Endothelial cell of umbilical vein (primary cell): Measurements from ENCODE around the gene RASGRF1. TPM values are rescaled to one million over a fixed set of nuclear protein-coding genes. Genes with fewer than 3 reads are reported as not detected.

ENCODE experiments used
- BruUV-seq: library from RNA; stranded (reverse); fragments of 400-500 nt; replicated peaks from 2 replicates; lab custom pipeline; 2021; lab: Mats Ljungman, UMichigan
- CTCF ChIA-PET: fragments of 300-600, 350-600 bp; sonication (Branson Sonifier 250); formaldehyde crosslinking; loops from one replicate; lab custom pipeline; 2021; ENCODE audit warnings: antibody characterized with exemption, inconsistent platforms; lab: Charles Lee
- POLR2A ChIA-PET: fragments of 300-600, 350-600 bp; sonication (Branson Sonifier 250); formaldehyde crosslinking; loops from one replicate; lab custom pipeline; 2021; ENCODE audit warnings: antibody characterized with exemption, inconsistent platforms; lab: Charles Lee
- DNase-seq: peaks from one replicate; pipeline ENCODE4 v3.0.0-alpha.2; 2011; ENCODE audit warnings: low read depth, low spot score
- FAIRE-seq: peaks from 2 replicates; lab custom pipeline; 2011; peaks lifted over from hg19 to GRCh38; lab: Jason Lieb, UNC
- H2AFZ ChIP-seq: 2 replicates; pipeline ENCODE4 v1.6.0; 2012; ENCODE audit warnings: low read depth, low read length, control low read depth, inconsistent platforms
- H3K27ac ChIP-seq: 2 replicates; pipeline ENCODE4 v1.5.1; 2011; ENCODE audit warnings: low read depth, mild to moderate bottlenecking, control low read depth, low read length, moderate library complexity; ENCODE audit not compliant: insufficient read depth
- H3K27me3 ChIP-seq, 2 experiments: 2 replicates each; pipeline versions ENCODE4 v1.6.0 to v1.6.1; 2011; ENCODE audit warnings: low read length in 2 of 2, mixed read lengths in 1 of 2; ENCODE audit not compliant: control insufficient read depth in 2 of 2, insufficient read depth in 2 of 2
- H3K36me3 ChIP-seq, 2 experiments: 2 replicates in 1 of 2; 3 replicates in 1 of 2; pipeline ENCODE4 v1.5.1; 2011; ENCODE audit warnings: low read length in 2 of 2, mild to moderate bottlenecking in 1 of 2, moderate library complexity in 1 of 2; ENCODE audit not compliant: control insufficient read depth in 2 of 2, insufficient read depth in 2 of 2; ENCODE audit errors: extremely low read depth in 1 of 2
- H3K4me1 ChIP-seq: 3 replicates; pipeline ENCODE4 v1.5.1; 2011; ENCODE audit warnings: mild to moderate bottlenecking, low read length; ENCODE audit not compliant: control insufficient read depth, insufficient read depth; ENCODE audit errors: extremely low read depth
- H3K4me2 ChIP-seq: 2 replicates; pipeline ENCODE4 v1.6.1; 2011; ENCODE audit warnings: low read length, control low read depth, mixed read lengths; ENCODE audit not compliant: insufficient read depth
- H3K4me3 ChIP-seq, 3 experiments: fragments of 200-600 bp in 1 of 3; sonication (generic), shearing (Covaris generic) in 1 of 3; replicated peaks in 1 of 3; 2 replicates each; pipeline ENCODE4 v1.5.1; 2011 to 2016; ENCODE audit warnings: control low read depth in 3 of 3, low read length in 3 of 3, mild to moderate bottlenecking in 2 of 3, inconsistent platforms in 1 of 3, low read depth in 1 of 3, moderate library complexity in 1 of 3; ENCODE audit not compliant: insufficient read depth in 1 of 3
- H3K79me2 ChIP-seq: 2 replicates; pipeline ENCODE4 v1.6.0; 2012; ENCODE audit warnings: low read length, inconsistent platforms; ENCODE audit not compliant: control insufficient read depth, insufficient read depth
- H3K9ac ChIP-seq: replicated peaks from 2 replicates; pipeline ENCODE3; 2011; ENCODE audit warnings: low read length, control low read depth; ENCODE audit not compliant: insufficient read depth; ENCODE audit errors: extremely low read depth
- H3K9me1 ChIP-seq: replicated peaks from 3 replicates; pipeline ENCODE4 v1.6.0; 2011; ENCODE audit warnings: mild to moderate bottlenecking, low read length; ENCODE audit not compliant: control insufficient read depth, insufficient read depth; ENCODE audit errors: extremely low read depth
- H3K9me3 ChIP-seq: replicated peaks from 2 replicates; pipeline ENCODE4 v1.5.1; 2012; ENCODE audit warnings: low read length, inconsistent platforms; ENCODE audit not compliant: control insufficient read depth, insufficient read depth
- H4K20me1 ChIP-seq: replicated peaks from 2 replicates; pipeline ENCODE3; 2011; ENCODE audit warnings: mild to moderate bottlenecking, low read length; ENCODE audit not compliant: control insufficient read depth, insufficient read depth; ENCODE audit errors: extremely low read depth
- CTCF ChIP-seq, 2 donors: IDR thresholded peaks; 1 replicate in 1 of 2; 2 replicates in 1 of 2; pipeline ENCODE4 v1.5.1; 2011; ENCODE audit warnings: low read length in 2 of 2, mild to moderate bottlenecking in 2 of 2, moderate library complexity in 2 of 2, control low read depth in 1 of 2, inconsistent platforms in 1 of 2, low read depth in 1 of 2; ENCODE audit not compliant: insufficient read depth in 1 of 2; ENCODE audit errors: extremely low read depth in 1 of 2
- EZH2 ChIP-seq: IDR thresholded peaks from 2 replicates; pipeline ENCODE4 v1.6.1; 2012; ENCODE audit warnings: borderline replicate concordance, low read depth, mild to moderate bottlenecking, moderate library complexity, low read length, inconsistent platforms; ENCODE audit not compliant: severe bottlenecking
- FOS ChIP-seq: IDR thresholded peaks from 2 replicates; pipeline ENCODE4 v1.6.1; 2011; ENCODE audit warnings: mild to moderate bottlenecking, low read length, moderate library complexity, borderline replicate concordance; ENCODE audit not compliant: insufficient read depth
- GATA2 ChIP-seq: IDR thresholded peaks from 2 replicates; pipeline ENCODE4 v1.7.0; 2011; ENCODE audit warnings: low read depth, mild to moderate bottlenecking, moderate library complexity, mixed read lengths, low read length; ENCODE audit not compliant: insufficient read length, insufficient read depth
- JUN ChIP-seq: IDR thresholded peaks from 2 replicates; pipeline ENCODE4 v1.6.1; 2011; ENCODE audit warnings: borderline replicate concordance, low read depth; ENCODE audit not compliant: insufficient read length, insufficient read depth
- MYC ChIP-seq: IDR thresholded peaks from one replicate; pipeline ENCODE4 v1.6.1; 2011; ENCODE audit warnings: mild to moderate bottlenecking, low read depth, low read length
- POLR2A ChIP-seq: IDR thresholded peaks from 2 replicates; pipeline ENCODE4 v1.6.1; 2012; ENCODE audit warnings: low read depth, mild to moderate bottlenecking, control low read depth, low read length
- POLR2AphosphoS5 ChIP-seq: IDR thresholded peaks from 2 replicates; pipeline ENCODE4 v1.6.1; 2012; ENCODE audit warnings: low read depth, mild to moderate bottlenecking, control low read depth, low read length, moderate library complexity; ENCODE audit not compliant: insufficient read depth
- dilution Hi-C: fragments of 300-500 bp; cut with MboI; formaldehyde crosslinking; loops from one replicate; pipeline ENCODE4 v1.15.0; 2019; ENCODE audit warnings: low sequenced_read_pairs; ENCODE audit not compliant: extremely low pct_ligation_motif_present
- intact Hi-C: fragments of 100-400 bp; cut with micrococcal nuclease; formaldehyde crosslinking; loops from one replicate; pipeline ENCODE4 v1.10.0; 2022
- polyA plus RNA-seq, 4 experiments: library from polyadenylated mRNA; depleted of rRNA in 3 of 4; stranded (reverse) in 3 of 4; unstranded in 1 of 4; fragments of >200 nt; gene quantifications; 2 replicates each; pipeline versions ENCODE4 v1.2.1 to v1.2.3, GENCODE V29; 2011 to 2012; ENCODE audit warnings: missing spikeins in 1 of 4
- total RNA-seq: library from RNA; stranded (reverse); gene quantifications from 2 replicates; pipeline ENCODE4 v1.2.3, GENCODE V29; 2021

Gene RASGRF1
- total and polyA plus RNA-seq, 2 donors (not counting 3 experiments of a cell fraction or from before 2014, with no cell fraction given), result 0.04 TPM; not detected in 1

- peaks cover 12% of the 10 kb centered on the region for H3K4me1 ChIP-seq
- H3K79me2 ChIP-seq, result no peaks in the 10 kb centered on the region
- no peak overlapping the region for H3K9ac ChIP-seq
- POLR2A ChIA-PET, result no interaction called here
- H4K20me1 ChIP-seq, result no peaks in the 10 kb centered on the region
- no peaks in the 10 kb centered on the region for H3K9me3 ChIP-seq
- H3K27ac ChIP-seq, result no peak overlapping the region
- no peaks in the 10 kb centered on the region for H3K27me3 ChIP-seq
- H3K4me2 ChIP-seq, result no peak overlapping the region
- H2AFZ ChIP-seq, result no peak overlapping the region
- H3K4me3 ChIP-seq, result no peak overlapping the region
- BruUV-seq, result no TSS peak
- dilution Hi-C loops, result no loop called here
- H3K9me1 ChIP-seq, result no peaks in the 10 kb centered on the region
- intact Hi-C loops, result loop anchor here (1.0 kb wide), 1 partner anchor 12 kb away; no protein-coding TSS in a partner anchor
- FAIRE-seq, result no peak
- CTCF ChIA-PET, result no interaction called here
- no peaks in the 10 kb centered on the region for H3K36me3 ChIP-seq
- DNase-seq, result no peak
- TF ChIP-seq GATA2 (no peak), CTCF (IDR thresholded peaks at IDR 0.05; ENCODE audit: extremely low read depth in 1 of 2, insufficient read depth in 1 of 2, low read depth in 1 of 2, low read length in 2 of 2) (no peak), POLR2A (no peak), EZH2 (no peak), FOS (no peak), JUN (no peak), MYC (no peak), POLR2AphosphoS5 (no peak)
These were observed 98.7 kb downstream of the RASGRF1 start for GRCh38 chr15:78991879-78992278.
